OCI-LY7 (cell line): ENCODE data around the gene CLRN3. TPM values are rescaled to one million over a fixed set of nuclear protein-coding genes. Genes with fewer than 3 reads are reported as not detected.

Source experiments
- BruUV-seq: library from RNA; stranded (reverse); fragments of 400-500 nt; replicated peaks from 2 replicates; lab custom pipeline; 2021; lab: Mats Ljungman, UMichigan
- CTCF ChIA-PET: fragments of 300-600 bp; sonication (Branson Sonifier 250); formaldehyde crosslinking; loops from one replicate; lab custom pipeline; 2022; ENCODE audit warnings: antibody characterized with exemption; ENCODE audit not compliant: unreplicated experiment; lab: Charles Lee
- POLR2A ChIA-PET: fragments of 300-600 bp; sonication (Branson Sonifier 250); formaldehyde crosslinking; loops from one replicate; lab custom pipeline; 2022; ENCODE audit warnings: antibody characterized with exemption; lab: Charles Lee
- DNase-seq: peaks from one replicate; pipeline ENCODE4 v3.0.0-alpha.2; 2015; ENCODE audit warnings: low spot score
- H2AFZ ChIP-seq: fragments of 200-600 bp; sonication (generic), shearing (Covaris generic); 2 replicates; pipeline ENCODE4 v1.6.1; 2014; ENCODE audit warnings: mild to moderate bottlenecking, antibody characterized with exemption, low read length, moderate library complexity
- H3K27ac ChIP-seq: fragments of 200-600 bp; sonication (generic); 2 replicates; pipeline ENCODE4 v1.5.1; 2014; ENCODE audit warnings: mixed run types, low read depth, mild to moderate bottlenecking, moderate library complexity, low read length, inconsistent platforms; ENCODE audit not compliant: poor library complexity, severe bottlenecking
- H3K36me3 ChIP-seq: fragments of 200-600 bp; sonication (generic); 2 replicates; pipeline ENCODE4 v1.6.1; 2014; ENCODE audit warnings: mild to moderate bottlenecking, antibody characterized with exemption, low read length, moderate library complexity, mixed read lengths; ENCODE audit not compliant: insufficient read depth
- H3K4me1 ChIP-seq: fragments of 200-600 bp; sonication (generic); 2 replicates; pipeline ENCODE4 v1.5.1; 2014; ENCODE audit warnings: mild to moderate bottlenecking, low read length; ENCODE audit not compliant: insufficient read depth, poor library complexity, severe bottlenecking
- H3K4me2 ChIP-seq: fragments of 200-600 bp; sonication (generic); 2 replicates; pipeline ENCODE4 v1.6.1; 2014; ENCODE audit warnings: mild to moderate bottlenecking, low read length
- H3K4me3 ChIP-seq: fragments of 200-600 bp; sonication (generic); 2 replicates; pipeline ENCODE4 v1.5.1; 2014; ENCODE audit warnings: mild to moderate bottlenecking, low read depth, low read length; ENCODE audit not compliant: poor library complexity, severe bottlenecking
- H3K79me2 ChIP-seq: fragments of 200-600 bp; sonication (generic); 2 replicates; pipeline ENCODE4 v1.6.1; 2016; ENCODE audit warnings: low read depth, mild to moderate bottlenecking, low read length, moderate library complexity, mixed read lengths; ENCODE audit not compliant: insufficient read depth
- H3K9me2 ChIP-seq: fragments of 200-600 bp; sonication (generic); 2 replicates; pipeline ENCODE4 v1.6.1; 2016; ENCODE audit warnings: mild to moderate bottlenecking, low read length, mixed read lengths; ENCODE audit not compliant: insufficient read depth
- H3K9me3 ChIP-seq: fragments of 200-600 bp; sonication (generic); 2 replicates; pipeline ENCODE4 v1.6.1; 2014; ENCODE audit warnings: mild to moderate bottlenecking, mixed run types, low read length, mixed read lengths
- H4K20me1 ChIP-seq: fragments of 200-600 bp; sonication (generic); 2 replicates; pipeline ENCODE4 v1.6.1; 2014; ENCODE audit warnings: mild to moderate bottlenecking, antibody characterized with exemption, low read length, moderate library complexity, mixed read lengths; ENCODE audit not compliant: insufficient read depth
- EZH2phosphoT487 ChIP-seq: fragments of 200-600 bp; sonication (generic); IDR thresholded peaks from 2 replicates; pipeline ENCODE4 v1.6.1; 2018; ENCODE audit warnings: low read depth, borderline replicate concordance, mild to moderate bottlenecking, mixed run types, antibody characterized with exemption, low read length, moderate library complexity, mixed read lengths
- intact Hi-C: fragments of 100-400 bp; cut with micrococcal nuclease; formaldehyde crosslinking; loops from one replicate; pipeline ENCODE4 v1.10.0; 2022; ENCODE audit not compliant: unreplicated experiment
- total RNA-seq, 2 experiments: library from RNA; depleted of rRNA in 1 of 2; stranded (reverse); fragments of >200 nt in 1 of 2; shearing (Covaris generic) in 1 of 2; gene quantifications; 2 replicates each; pipeline ENCODE4 v1.2.3, GENCODE V29; 2014 to 2022
- TF ChIP-seq, protein P1 (sequence below): fragments of 200-600 bp; sonication (generic); conservative IDR thresholded peaks from 2 replicates; pipeline ENCODE4 v1.5.1; 2014; ENCODE audit warnings: mild to moderate bottlenecking, antibody characterized with exemption, low read length, moderate library complexity, mixed read lengths

Gene CLRN3
- total RNA-seq, 2 experiments from 2014 or later = not detected

DNA sequence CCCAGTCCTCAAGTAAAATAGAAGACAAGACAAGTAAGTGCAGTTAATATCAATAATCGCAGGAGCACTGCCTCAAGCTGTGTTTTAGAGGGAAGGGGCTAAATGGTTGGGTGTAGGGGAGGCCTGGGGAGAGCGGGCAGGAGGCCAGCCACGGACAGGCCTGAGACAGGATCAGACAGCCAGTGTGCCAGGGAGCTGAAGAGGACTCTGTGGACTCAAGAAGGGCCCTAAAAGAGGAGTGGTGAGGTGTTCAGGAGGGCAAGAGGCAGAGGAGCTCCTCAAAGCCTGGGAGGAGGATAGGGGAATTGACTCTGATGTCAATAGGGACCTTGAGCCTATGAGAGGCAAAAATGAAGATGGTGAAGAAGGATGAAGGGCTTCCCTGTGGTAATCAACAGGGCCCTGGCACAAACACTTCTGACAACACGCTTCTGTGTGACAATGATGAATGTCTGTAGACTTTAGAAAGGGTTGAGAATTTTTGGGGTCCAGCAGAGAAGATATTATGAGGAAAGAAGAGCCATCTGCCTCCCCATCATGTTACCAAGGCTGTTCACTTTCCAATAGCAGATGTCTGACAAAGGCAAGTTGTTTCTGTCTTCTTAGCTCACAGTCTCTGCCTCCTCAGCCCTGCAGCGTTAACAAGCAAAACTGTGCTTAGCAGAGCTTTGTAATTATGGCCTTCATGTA lies 11.7 kb upstream of the CLRN3 start:
- Histone ChIP-seq H3K27ac (no peak overlapping the region), H3K36me3 (no peaks in the 10 kb centered on the region), H3K4me3 (no peak overlapping the region), H3K9me2 (no peaks in the 10 kb centered on the region), H3K79me2 (no peaks in the 10 kb centered on the region), H4K20me1 (no peaks in the 10 kb centered on the region), H3K9me3 (no peaks in the 10 kb centered on the region), H2AFZ (no peak overlapping the region), H3K4me2 (no peak overlapping the region), H3K4me1 (no peaks in the 10 kb centered on the region)
- ChIA-PET CTCF (no interaction called here), POLR2A (no interaction called here)
- BruUV-seq = no TSS peak
- no peak for TF ChIP-seq EZH2phosphoT487
- TF ChIP-seq, protein P1, sequence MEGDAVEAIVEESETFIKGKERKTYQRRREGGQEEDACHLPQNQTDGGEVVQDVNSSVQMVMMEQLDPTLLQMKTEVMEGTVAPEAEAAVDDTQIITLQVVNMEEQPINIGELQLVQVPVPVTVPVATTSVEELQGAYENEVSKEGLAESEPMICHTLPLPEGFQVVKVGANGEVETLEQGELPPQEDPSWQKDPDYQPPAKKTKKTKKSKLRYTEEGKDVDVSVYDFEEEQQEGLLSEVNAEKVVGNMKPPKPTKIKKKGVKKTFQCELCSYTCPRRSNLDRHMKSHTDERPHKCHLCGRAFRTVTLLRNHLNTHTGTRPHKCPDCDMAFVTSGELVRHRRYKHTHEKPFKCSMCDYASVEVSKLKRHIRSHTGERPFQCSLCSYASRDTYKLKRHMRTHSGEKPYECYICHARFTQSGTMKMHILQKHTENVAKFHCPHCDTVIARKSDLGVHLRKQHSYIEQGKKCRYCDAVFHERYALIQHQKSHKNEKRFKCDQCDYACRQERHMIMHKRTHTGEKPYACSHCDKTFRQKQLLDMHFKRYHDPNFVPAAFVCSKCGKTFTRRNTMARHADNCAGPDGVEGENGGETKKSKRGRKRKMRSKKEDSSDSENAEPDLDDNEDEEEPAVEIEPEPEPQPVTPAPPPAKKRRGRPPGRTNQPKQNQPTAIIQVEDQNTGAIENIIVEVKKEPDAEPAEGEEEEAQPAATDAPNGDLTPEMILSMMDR = no peak
- DNase-seq = no peak
- intact Hi-C loops = no loop called here

DNA sequence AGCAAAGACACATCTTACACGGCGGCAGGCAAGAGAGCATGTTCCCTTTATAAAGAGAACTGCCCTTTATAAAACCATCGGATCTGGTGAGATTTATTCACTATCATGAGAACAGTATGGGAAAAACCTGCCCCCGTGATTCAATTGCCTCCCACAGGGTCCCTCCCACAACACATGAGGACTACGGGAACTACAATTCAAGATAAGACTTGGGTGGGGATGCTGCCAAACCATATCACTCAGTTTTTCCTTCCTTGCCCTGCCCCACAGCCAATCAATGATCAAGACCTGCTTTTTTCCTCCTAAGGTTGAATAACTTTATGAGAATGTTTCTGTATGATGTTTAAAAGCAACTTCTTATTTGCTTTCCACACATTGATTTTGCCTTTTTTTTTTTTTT lies 11.0 kb upstream of the CLRN3 start:
- ChIA-PET POLR2A (no interaction called here), CTCF (no interaction called here)
- Histone ChIP-seq H4K20me1 (no peaks in the 10 kb centered on the region), H3K4me3 (no peak overlapping the region), H3K4me2 (no peak overlapping the region), H3K36me3 (no peaks in the 10 kb centered on the region), H3K4me1 (no peaks in the 10 kb centered on the region), H3K9me2 (0 out of 2 replicates have a peak, but pooled peaks cover 4% of the 10 kb centered on the region), H3K79me2 (no peaks in the 10 kb centered on the region), H3K27ac (no peak overlapping the region), H3K9me3 (no peaks in the 10 kb centered on the region), H2AFZ (no peak overlapping the region)
- TF ChIP-seq, protein P1 = no peak
- TF ChIP-seq EZH2phosphoT487 = no peak
- intact Hi-C loops = no loop called here
- DNase-seq = no peak
- no TSS peak for BruUV-seq

DNA sequence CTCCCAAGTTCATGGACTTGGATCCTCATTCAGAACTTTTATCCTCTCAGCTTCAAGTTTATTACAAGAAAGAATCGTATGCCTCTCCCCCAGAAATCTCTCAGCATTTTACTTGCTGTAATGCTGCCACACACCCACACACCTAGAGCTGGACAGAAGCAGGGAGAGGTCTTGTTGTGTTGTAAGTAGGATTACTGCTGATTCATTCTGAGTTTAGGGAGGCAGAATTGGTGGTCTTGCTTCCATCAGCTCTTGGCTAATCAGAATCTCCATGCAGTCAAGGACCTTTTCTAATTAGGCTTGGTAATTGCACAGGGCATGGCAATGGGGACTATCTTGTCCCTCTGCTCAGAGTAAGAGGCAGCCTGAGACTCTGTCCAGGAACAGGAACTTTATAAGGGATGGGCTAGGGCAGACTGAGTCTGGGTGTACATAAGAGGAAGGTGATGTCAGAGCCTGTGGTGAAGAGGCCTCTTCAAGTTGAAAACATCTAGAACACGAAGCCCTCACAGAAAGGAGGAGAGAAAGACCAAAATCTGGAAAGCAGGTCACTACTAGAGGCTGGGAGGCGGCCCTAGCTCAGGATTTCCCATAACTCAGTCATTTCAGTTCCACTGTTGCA lies 7.1 kb upstream of the CLRN3 start:
- no peak for TF ChIP-seq EZH2phosphoT487
- TF ChIP-seq, protein P1 = no peak
- H3K9me2 ChIP-seq = 0 out of 2 replicates have a peak, but pooled peaks cover 4% of the 10 kb centered on the region
- no peak overlapping the region for H2AFZ ChIP-seq
- no peak overlapping the region for H3K4me3 ChIP-seq
- intact Hi-C loops = no loop called here
- POLR2A ChIA-PET = interaction anchor here (0.7 kb wide), 1 partner anchor 15 kb away, joined by 3 read pairs; no protein-coding TSS in a partner anchor
- H3K4me2 ChIP-seq = no peak overlapping the region
- CTCF ChIA-PET = no interaction called here
- no peak for DNase-seq
- H3K9me3 ChIP-seq = peaks cover 6% of the 10 kb centered on the region; the same call in 1 of the 2 replicates
- no TSS peak for BruUV-seq
- H3K36me3 ChIP-seq = no peaks in the 10 kb centered on the region
- H3K27ac ChIP-seq = no peak overlapping the region
- H3K4me1 ChIP-seq = no peaks in the 10 kb centered on the region
- no peaks in the 10 kb centered on the region for H4K20me1 ChIP-seq
- no peaks in the 10 kb centered on the region for H3K79me2 ChIP-seq
